GM21423 (cell line): ENCODE measurements around the gene MARVELD2.

Experiments used
- ATAC-seq: cut with Tn5 transposase; IDR thresholded peaks from one replicate; pipeline ENCODE4 v1.9.1; 2021; ENCODE audit warnings: mild to moderate bottlenecking, moderate library complexity; ENCODE audit not compliant: unreplicated experiment

MARVELD2 gene

DNA sequence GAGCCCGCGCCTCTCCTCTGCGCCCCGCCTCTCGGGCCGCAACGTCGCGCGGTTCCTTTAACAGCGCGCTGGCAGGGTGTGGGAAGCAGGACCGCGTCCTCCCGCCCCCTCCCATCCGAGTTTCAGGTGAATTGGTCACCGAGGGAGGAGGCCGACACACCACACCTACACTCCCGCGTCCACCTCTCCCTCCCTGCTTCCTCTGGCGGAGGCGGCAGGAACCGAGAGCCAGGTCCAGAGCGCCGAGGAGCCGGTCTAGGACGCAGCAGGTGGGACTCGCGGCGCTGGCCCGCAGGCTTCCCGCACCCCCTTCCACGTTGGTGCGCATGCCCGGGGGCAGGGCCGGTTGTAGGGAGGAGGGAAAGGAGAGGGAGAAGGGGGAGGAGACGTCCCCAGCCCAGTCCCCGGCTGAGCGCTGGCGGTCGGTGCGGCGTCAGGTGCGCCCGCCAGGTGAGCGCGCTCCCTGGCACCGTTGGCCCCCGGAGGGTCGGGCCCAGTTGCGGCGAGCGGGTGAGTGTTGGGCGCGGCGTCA is 77.5 kb downstream of the MARVELD2 start, which contains the start of gene OCLN:
Gene OCLN (plus strand): TSS at position 400 of the 532 bp plus-strand sequence. CDS start 11,455 bp downstream, outside the sequence.
- no peak for ATAC-seq

DNA sequence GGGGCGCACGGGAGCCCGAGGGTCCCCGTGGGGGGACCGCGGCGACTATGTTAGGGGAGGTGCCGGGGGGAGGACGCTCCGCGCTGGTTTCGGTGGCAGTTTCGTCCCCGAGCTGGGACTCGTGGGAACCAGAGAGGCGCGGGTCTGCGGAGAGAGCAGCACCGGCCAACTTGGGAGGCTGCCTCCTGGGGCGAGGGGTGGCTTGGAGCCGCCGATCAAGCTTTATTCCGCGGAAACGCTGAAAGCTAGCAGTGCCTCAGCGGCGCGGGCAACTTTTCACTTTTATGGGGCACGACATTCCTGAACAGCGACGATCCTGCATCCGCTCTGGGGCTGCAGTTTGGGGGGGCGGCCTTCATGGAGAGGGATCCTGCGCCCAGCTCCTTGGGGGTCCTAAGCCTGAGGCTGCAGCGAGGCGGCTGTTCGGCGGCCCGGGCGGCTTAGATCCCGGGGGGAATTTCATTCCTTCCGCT is 78.0 kb downstream of the MARVELD2 start:
- ATAC-seq: no peak

DNA sequence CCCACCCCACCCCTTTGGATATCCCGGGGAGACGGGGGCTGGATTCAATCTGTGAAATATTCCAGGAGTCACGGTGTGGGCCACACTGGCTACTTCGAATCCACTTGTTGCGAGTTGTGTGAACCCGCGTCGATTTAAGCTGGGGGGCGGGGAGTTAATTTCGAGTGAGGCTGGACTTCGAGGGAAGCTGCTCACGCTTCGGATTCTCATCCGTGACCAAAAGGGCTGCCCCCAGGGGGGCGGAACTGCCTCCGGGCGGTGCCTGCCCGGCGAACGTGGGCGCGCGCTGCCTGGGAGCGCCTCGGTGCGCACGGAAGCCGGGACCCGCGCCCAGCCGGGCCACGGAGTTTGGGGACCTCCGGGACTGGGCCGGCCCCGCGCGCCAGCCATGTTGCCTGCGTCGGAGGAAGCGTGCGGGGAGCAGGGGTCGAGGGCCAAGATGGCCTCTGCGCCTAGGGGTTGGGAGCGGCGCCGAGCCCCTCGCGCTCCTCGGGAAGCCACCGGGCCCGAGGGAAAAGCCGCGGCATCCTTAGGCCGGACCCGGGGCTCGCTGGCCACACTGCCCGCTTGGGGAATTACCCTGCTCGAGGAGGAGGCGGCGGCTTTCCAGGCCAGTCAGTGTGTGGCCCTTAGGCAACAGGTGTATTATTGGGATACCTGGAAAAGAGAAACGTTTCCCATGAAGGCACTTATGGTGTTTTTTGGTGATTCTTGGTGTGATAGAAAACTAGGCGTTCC is 78.6 kb downstream of the MARVELD2 start:
- ATAC-seq: no peak
